Posterior vena cava (tissue), 2 donors: Measurements from ENCODE around the gene C2CD4D. TPM values are rescaled to one million over a fixed set of nuclear protein-coding genes. Genes with fewer than 3 reads are reported as not detected.

Source experiments
- DNase-seq: peaks from one replicate; pipeline ENCODE4 v3.0.0-alpha.2; 2020; ENCODE audit warnings: low spot score
- intact Hi-C, 2 donors: fragments of 100-400 bp; cut with DNase I; formaldehyde crosslinking; loops; one replicate each; pipeline versions ENCODE4 v1.14.1 to v1.14.2; 2022 to 2023
- total RNA-seq, 2 donors: library from RNA; stranded (reverse); fragmentation: NEBNext Ultra II Directional; extraction: Animal tissue kit (Norgen Biotek cat#: 25700); gene quantifications; one replicate each; pipeline ENCODE4 v1.2.1, GENCODE V29; 2021
- donor health status: DM: yes; HTN: yes; CAD: no.
- donor health status: DM: yes; HTN: yes; CAD: no.

The C2CD4D gene
- total RNA-seq, 2 donors from 2014 or later = not detected

DNA sequence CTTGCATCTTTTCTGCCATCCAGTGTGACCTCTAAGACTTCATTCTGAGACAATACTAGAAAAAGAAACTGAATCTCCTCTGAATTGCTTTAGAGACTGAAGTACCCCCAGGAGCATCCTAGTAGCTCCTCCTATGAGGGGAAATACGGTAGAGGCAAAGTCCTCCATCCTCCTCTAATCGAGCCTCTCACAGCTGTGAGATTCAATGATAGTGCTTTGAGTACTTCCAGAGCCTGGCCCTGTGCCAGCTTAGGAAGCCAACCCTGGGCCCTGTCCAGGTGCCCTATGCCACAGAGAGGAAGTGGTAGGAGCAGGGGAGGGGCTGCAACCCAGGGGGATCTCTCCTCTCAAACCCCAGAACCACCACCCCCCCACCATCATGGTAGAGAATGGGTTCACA is 18.7 kb downstream of the C2CD4D start:
- intact Hi-C loops = no loop called here
- DNase-seq = no peak

DNA sequence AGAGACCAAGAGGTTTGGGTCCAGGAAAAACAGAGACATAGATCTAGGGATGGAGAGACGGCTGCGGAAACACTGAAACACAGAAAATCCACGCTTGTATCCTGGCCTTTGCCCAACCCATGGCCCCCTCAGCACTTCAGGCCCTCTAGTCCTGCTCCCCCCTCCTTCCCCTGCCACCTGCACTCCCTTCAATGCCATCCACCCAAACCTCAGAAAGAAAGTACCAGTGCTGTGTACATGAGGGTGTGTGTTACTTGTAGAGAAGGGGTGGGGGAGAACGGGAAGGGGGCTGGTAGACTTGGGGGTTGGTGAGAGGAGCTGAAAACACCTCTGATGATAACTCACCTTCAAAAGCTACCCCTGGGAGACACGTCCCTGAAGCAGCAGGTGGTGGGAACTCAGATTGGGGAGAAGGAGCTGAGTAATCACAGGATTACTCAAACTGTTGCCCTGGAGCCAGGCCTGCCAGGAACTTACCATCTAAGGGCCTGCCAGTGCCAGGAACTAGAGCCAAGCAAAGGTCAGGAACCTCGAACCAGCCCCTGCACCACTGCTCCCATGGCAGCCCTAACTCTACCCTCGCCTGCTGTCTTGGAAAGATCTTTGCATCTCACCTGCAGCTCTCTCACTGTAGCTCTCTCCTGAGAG is 19.5 kb downstream of the C2CD4D start:
- intact Hi-C loops = no loop called here
- DNase-seq = no peak

DNA sequence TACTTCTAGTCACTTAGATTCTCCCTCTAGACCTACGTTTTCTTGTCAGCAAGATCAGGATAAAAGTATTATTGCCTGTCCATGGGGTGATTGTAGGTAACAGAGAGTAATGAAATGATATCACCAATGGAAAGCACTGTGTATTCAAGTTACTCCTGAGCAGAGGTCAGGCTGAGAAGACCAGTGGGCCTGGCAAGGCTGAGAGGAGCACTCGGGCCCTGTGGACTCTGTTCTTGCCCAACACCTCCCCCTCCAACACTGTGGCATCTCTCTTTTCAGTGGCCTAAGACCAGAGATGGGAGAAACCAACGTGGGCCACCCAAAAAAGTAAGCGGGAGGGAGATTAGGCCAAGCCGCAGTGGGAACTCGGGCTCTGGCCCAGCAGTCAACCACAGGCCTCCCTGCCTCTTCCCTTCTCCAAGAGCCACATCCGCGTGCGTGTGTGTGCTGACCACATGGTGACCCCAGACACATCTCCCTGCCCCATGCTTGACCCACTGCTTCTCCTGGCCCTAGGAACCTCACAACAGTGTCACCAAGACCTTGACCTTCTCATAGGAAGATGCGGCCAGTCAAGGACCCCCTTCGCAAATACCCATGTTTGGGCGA is 20.3 kb downstream of the C2CD4D start:
- DNase-seq = no peak
- intact Hi-C loops = no loop called here

DNA sequence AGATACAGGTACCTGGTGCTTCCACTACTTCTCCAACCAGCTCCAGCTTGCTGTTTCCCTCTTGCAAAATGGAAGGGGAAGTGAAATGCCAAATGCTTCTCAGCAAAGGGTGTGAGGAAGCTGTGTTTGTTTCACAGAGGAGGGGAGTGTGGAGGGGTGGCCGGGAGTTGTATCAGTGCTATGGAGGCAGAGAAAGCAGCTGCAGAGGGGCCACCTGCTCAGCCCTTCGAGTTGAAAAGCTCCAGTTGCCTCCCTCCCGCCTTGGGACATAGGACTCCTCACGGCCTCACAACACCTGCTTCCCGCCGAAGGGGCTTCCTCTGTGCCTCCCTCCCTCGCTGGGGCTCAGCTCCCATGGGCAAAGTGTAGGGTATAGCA is 22.3 kb downstream of the C2CD4D start:
- intact Hi-C loops = no loop called here
- DNase-seq = no peak

DNA sequence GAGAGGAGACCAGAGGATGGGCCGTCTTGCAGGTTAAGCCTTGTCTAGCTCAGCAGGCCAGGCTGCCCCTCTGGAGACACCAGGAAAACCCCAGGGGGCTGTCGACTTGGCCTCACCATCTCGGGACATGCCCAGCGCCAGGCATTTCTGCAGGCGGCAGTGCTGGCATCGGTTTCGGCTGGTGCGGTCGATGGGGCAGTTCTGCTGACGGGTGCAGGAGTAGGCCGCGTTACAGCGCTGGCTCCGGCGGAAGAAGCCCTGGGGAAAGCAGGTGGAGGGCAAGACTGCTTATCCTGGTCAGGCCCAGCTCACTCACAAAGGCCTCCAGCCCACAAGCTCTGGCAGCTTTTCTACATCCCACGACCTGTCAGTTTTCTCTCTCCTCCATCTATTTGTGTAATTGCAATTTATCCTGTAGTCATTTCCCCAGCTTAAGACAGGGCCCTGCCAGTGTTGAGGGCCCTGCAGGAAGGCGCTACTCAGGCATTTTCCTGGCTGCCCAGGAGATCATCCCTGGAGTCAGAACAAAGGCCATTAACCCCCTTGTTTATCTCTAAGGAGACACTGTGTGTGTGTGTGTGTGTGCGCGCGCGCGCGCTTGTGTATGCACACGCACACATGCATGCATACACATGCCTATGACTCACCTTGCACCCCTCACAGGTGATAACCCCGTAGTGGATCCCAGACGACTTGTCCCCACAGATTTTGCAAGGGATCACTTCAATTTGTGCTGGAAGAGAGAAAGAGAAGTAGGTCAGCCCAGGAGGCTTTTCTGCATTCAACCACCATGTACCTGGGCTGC is 22.9 kb downstream of the C2CD4D start:
- intact Hi-C loops = no loop called here
- DNase-seq = no peak

DNA sequence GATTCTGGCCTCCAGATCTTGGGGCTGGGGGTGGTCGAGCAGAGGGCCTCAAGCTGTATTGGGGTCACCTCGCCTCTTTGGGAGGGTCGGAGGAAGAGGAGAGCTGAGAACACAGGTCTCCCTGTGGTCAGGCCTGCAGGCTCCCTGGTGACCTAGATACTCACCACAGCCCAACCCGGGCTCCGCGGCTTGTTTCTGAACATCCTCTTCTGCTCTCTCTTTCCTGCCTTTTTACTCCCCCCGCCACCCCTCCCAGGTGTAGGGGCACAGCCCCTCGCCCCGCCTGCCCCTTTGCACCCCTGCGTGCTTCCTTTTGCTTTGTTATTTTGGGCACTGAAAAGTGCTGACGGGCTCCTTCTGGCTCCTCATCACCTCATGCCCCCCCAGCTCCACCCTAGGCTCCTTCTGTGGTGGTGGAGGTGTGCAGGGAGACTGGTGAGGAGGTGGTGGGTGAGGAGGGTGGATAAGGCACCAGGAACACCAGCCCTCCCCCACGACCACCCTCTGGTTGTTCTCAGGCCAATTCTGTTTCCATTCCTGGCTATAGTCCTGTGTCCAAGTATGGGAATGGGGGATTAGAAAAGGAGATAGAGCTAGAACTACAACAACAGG is 23.8 kb downstream of the C2CD4D start:
- DNase-seq = no peak

DNA sequence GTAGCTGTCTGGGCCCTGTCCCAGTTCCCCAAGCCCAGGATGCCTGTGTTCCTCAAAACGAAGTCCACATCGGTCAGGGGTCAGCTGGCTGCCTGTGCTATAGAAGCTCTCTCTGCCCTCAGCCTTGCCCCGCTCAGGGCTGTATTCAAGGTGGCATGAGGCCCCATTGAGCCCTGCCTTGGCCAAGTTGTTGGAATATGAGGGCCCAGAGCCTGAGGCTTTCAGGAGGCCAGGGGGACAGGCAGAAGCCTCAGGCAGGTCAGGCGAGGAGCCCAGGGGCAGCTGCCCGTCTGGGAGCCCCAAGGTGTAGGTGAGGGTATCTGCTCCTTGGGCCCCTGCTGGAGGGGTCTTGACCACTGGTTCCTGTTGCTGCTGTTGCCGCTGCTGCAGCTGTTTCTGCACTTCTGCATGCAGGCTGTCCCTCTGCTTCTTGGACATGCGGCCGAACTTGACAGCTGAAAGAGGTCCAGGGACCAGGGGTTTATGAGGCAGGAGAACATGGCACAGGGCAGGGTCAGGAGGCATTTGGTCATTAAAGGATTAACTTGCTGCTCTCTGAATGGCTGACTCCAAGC is 24.6 kb downstream of the C2CD4D start:
- no peak for DNase-seq
- intact Hi-C loops = no loop called here

More for the DNA sequence above, 23.8 kb downstream of the C2CD4D start:
- intact Hi-C loops = no loop called here

DNA sequence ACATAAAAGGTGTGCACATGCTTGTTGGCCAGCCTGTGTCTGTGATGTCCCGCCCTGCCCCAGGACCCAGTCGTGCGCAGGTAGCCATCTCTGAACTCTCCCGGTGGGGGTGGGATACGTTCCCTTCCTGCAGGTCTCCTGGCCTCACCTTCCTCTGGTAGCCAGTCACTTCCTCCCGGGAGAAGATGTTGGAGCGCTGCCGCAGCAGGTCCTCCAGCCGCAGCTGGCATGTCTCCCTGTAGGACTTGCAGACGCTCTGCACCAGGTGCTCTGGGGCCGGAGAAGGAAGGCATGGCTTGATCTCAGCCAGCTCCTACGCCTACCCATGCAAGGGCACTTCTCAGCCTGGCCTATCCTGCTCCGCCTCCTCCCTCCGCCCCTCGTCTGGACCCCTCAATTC is 25.2 kb downstream of the C2CD4D start:
- DNase-seq = no peak
- intact Hi-C loops = no loop called here

DNA sequence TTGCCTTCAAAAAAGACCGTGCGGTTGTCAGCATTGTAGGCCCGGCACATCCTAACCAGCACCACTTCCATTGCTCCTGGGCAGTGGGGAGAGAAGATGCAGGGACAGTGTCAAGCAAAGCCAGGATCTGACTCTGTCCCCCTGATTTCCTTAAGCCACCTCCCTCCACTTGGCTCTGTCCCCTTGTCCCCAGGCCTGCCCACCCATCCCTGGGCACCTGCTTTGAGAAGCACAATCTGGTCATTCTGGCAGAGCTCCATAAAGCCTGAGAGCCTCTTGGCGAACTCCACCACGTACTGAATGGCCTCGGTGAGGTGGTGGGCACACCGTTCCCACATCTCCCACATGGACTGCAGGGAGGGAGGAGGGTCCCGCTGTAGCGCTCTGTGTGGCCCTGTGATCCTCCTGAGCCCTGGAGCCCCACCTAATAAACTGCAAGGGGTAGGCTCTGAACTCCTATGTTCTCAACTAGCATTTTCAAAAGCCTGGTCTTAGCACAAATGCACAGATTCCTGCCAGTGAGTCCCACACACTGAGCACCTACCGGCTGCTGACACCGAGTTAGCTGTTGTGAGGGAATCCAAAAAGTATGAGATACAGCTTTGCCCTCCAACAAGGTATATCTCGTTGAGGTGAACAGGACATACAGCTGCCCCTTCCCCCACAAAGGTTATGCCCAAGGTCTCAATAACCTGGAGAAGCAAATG is 26.2 kb downstream of the C2CD4D start:
- no peak for DNase-seq
- intact Hi-C loops = no loop called here

DNA sequence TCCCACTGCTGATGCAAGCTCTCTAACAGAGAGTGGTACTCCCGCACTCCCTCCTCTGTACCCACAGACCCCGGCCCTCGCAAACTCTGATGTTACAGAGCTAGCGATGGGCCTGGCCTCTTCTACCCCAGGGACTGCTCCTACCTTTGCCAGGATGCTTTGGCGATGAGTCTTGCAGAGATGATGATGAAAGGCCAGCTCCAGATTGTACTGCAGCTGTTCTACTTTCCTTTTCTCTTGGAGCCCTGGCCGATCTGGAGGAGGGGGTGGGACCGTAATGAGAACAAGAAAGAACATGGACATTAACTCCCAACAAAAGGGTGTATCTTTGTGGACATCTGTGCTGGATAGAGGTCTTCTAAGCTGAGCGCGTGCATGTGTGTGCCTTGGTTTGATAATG is 28.4 kb downstream of the C2CD4D start:
- intact Hi-C loops = no loop called here
- peak; percentile 64 for DNase-seq

DNA sequence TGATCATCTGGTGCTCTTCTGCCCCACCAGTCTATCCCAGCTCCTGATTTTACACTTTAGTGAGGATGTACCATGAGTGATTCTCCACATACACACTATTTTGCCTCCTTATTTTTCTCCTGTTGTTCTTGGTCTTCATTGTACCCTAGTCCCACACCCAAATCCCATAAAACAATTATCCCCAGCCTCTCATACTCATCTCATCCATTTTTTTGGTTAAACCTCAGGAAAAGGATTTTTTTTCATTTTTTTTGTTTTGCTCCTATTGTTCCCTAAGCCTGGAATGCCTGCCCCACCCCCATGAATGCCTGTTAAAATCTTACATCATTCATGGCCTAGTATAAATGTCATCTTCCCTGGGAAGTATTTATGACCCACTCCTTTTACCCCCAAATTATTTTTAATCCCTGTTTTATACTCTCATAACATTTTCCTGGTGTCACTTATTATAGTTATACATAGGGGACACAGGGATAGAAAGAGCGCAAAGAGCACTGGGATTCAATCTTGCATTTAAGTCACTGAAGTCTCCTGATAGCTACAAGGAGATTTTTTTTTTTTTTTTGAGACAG is 29.5 kb downstream of the C2CD4D start:
- DNase-seq = no peak
- intact Hi-C loops = no loop called here

DNA sequence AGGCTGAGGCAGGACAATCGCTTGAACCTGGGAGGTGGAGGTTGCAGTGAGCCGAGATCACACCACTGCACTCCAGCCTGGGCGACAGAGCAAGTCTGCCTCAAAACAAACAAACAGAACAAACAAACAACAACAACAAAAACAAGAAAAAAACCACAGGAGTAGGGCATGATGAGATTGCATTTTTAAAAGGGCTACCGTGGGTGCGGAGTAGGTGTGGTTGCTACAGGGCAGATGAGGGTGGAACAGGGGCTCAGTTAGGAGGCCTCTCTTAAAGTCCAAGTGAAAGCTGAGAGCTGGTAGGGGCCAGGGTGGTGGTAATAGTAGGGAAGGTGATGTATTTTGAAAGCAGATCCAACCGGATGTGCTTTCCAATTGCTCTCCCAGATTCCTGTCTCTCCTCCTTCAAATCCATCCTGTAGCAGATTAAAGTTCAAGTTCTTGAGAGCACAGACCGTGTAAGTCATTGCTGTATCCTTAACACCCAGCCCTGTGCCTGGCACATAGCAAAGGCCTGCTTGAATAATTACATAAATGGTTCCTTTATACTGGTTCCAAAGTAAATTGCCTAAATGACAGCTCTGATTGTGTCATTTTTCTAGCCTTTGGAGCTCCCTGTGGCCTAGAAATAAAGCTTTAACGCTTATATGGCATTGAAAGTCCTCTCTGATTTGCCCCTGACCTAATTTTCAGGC is 30.2 kb downstream of the C2CD4D start:
- DNase-seq = peak; percentile 20
- intact Hi-C loops = no loop called here

DNA sequence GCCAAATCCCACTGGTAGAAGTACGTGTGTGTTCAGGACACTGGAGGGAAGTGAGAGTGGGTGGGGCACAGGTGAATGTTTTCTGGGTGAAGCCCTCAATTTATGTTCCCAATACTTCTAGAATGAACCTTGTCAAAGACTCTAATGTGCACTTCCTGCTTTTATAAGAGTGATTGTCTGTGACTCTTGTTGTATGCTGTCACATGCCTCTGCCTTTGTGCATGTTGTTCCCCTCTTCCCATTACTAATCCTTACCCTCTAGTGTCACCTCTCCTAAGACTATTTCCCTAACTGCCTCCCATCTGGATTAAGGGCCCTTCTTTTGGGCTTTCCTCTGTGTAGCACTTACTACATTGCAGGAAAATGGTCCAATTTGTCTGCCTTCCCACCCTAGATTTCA is 31.9 kb downstream of the C2CD4D start:
- intact Hi-C loops = no loop called here
- no peak for DNase-seq

DNA sequence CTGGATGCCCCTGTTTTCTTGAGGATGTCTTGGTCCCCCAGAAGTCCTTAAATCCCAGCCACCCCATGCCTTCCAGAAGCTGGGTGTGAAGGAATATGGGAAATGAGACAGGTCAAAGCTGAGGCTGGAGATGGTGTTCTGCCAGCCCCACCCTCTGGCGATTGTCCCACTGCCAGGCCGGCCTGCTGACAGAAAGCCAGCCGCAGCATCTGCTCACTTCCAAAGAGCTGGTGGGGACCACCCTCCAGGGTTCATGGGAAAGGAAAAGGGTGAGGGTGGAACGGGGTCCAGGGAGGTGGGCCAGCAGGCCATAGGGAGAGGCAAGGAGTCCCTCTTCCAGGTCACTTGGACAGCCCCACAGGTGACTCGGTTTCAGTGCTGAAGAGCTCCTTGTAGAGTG is 32.5 kb downstream of the C2CD4D start:
- peak; percentile 64 for DNase-seq
- intact Hi-C loops = no loop called here

DNA sequence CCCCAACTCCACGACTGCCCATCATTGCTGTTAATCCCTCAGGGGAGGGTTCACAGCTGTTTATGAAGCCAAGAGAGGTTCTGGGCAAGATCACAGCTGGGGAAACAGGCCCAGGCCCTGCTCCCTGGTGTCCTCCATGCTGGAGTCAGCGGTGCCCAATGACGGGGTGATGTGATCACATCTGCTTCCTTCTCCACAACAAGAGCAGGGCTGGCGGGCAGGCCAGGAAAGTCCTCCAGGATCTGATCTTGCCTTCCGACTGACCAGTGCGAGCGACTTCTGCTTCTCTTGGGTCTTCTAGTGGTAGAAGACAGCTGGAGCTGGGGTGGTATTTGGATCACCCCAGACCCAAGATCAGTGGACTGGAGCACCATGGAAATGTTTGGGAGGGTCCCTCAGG is 33.5 kb downstream of the C2CD4D start:
- peak; percentile 74 for DNase-seq
- intact Hi-C loops = no loop called here

DNA sequence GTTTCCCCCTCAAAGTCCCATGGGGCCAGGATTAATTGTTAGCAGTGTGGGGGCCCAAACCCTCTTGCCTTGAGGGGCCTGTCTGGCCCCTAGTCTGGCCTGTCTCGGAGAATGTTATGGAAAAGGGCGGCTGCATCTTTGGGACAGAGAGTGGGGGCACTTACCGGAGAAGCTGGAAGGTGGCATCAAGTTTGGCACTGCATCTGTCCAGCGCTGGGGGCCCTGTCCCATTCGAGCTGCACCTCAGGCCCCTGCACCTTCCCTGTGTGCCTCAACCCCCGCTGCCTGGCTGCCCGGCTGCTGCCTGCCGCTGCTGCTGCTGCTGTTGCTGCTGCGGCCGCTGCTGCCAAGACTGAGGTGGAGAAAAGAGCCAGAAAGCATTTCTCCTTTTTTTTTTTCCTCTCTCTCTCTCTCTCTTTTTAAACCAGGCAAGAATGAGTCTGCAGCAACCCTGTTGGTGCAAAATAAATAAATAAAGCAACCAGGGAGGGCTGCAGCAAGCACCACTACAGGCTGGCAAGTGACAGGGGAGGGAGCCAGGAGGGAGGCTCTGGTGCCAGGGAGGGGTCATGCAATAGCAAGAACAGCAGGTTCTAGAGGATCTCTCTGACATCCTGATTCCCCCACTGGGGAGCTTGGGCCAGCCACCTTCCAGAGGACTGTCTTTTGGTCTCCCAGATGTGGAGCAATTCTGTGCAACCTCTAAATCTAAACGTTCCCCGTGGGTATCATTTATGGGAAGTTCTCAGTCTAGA is 34.4 kb downstream of the C2CD4D start, which contains the start of gene LINGO4:
TSS of gene LINGO4 (minus strand) at position 354 of the 755 bp plus-strand sequence. CDS start 2,715 bp downstream, outside the sequence.
- peak; percentile 51 for DNase-seq
- intact Hi-C loops = no loop called here

DNA sequence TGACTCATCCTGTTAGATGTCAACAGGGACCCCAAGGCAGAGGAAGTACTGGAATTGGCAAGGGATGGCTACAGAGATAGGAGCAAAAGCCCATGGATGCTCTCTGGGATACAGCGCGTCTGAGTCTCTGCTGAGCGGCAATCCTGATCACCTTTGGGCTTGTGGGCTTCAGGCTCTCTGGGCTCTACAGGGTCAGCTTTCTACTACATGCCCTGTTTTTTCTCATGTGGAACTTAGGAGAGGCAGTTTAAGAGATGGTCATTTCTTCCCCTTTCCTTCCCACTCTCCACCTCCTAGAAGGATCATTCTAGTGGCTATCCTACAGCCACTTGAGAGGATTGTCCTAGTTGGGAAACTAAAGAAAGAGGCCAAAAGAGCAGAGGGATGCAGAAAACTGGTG is 35.7 kb downstream of the C2CD4D start:
- intact Hi-C loops = no loop called here

DNA sequence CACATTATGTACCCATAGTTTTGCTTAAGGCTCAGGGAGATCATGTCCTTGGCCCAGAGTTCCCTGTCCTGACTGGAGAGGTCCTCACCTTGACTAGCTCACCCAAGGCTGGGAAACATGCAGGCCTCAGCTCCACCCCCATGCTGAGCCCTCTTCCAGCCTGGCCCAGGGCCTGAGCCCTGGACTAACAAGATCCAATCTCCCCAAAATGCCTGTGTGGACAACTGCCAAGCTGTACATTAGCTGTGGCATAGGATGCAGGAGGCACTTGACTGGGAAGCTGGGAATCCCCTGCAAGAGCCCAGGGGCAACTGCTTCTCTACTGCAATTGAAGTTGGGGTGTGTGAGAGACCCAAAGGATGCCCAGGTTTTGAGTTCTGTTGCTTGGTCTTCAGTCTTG is 36.5 kb downstream of the C2CD4D start:
- peak; percentile 22 for DNase-seq

More for the DNA sequence above, 35.7 kb downstream of the C2CD4D start:
- no peak for DNase-seq

More for the DNA sequence above, 36.5 kb downstream of the C2CD4D start:
- intact Hi-C loops = no loop called here
